Activated CD4-positive, alpha-beta memory T cell treated with anti-CD3 and anti-CD28 coated beads, Interleukin-2, amount 10 ng/mL, durations not matched to agents 7 days and 5 days (primary cell): Measurements from ENCODE around the gene MR1. TPM values are rescaled to one million over a fixed set of nuclear protein-coding genes. Genes with fewer than 3 reads are reported as not detected.

ENCODE experiments used
- CTCF ChIA-PET: fragments of 350-600 bp; sonication (Branson Sonifier 250); formaldehyde crosslinking; loops from one replicate; lab custom pipeline; 2021; ENCODE audit warnings: antibody characterized with exemption, inconsistent platforms; lab: Charles Lee
- POLR2A ChIA-PET: fragments of 350-600 bp; sonication (Branson Sonifier 250); formaldehyde crosslinking; loops from one replicate; lab custom pipeline; 2021; ENCODE audit warnings: antibody characterized with exemption; lab: Charles Lee
- DNase-seq: peaks from one replicate; pipeline ENCODE4 v3.0.0-alpha.2; 2020
- H3K27ac Mint-ChIP-seq: one replicate; pipeline ENCODE4 v1.8.0; 2021; ENCODE audit warnings: mild to moderate bottlenecking, mixed read lengths
- H3K27me3 Mint-ChIP-seq: one replicate; pipeline ENCODE4 v1.8.0; 2021; ENCODE audit warnings: mixed read lengths
- H3K36me3 Mint-ChIP-seq: one replicate; pipeline ENCODE4 v1.8.0; 2021; ENCODE audit warnings: low read depth, mixed read lengths
- H3K4me1 Mint-ChIP-seq: one replicate; pipeline ENCODE4 v1.8.0; 2021; ENCODE audit warnings: mixed read lengths
- H3K4me3 Mint-ChIP-seq: one replicate; pipeline ENCODE4 v1.8.0; 2021; ENCODE audit warnings: mild to moderate bottlenecking, mixed read lengths
- H3K9me3 Mint-ChIP-seq: one replicate; pipeline ENCODE4 v1.8.0; 2021; ENCODE audit warnings: mixed read lengths
- total RNA-seq, 2 experiments: library from RNA; stranded (reverse); gene quantifications; one replicate each; pipeline ENCODE4 v1.2.3, GENCODE V29; 2021

MR1 gene
- total RNA-seq, 2 experiments from 2014 or later, result 36.4 to 36.5 TPM

- POLR2A ChIA-PET, result interaction anchor here (0.7 to 10.2 kb wide), 26 partner anchors 7 to 586 kb away, joined by 3 to 374 read pairs (median 5); partner anchors contain the start of genes ACBD6 and MR1
- peak within 1 kb of the TSS; percentile 99 for H3K4me3 Mint-ChIP-seq
- H3K9me3 Mint-ChIP-seq, result no peaks in the 10 kb centered on the region
- H3K4me1 Mint-ChIP-seq, result peaks cover 55% of the 10 kb centered on the region
- peak within 1 kb of the TSS; percentile 98 for H3K27ac Mint-ChIP-seq
- peaks cover 40% of the 10 kb centered on the region for H3K36me3 Mint-ChIP-seq
- peak; percentile 98 for DNase-seq
- H3K27me3 Mint-ChIP-seq, result peaks cover 3% of the 10 kb centered on the region
- CTCF ChIA-PET, result interaction anchor here (0.6 to 6.0 kb wide), 6 partner anchors 13 to 79 kb away, joined by 3 to 97 read pairs (median 6); no protein-coding TSS in a partner anchor
These were observed 54.6 kb downstream of the MR1 start, which contains the start of gene IER5 for GRCh38 chr1:181088079-181089016. Gene IER5 (plus strand): TSS chr1:181088700. CDS start chr1:181088903, 203 bp downstream.

GRCh38 chr1:181089017-181089675 lies 55.4 kb downstream of the MR1 start:
- Mint-ChIP-seq H3K27me3 (peaks cover 3% of the 10 kb centered on the region), H3K9me3 (no peaks in the 10 kb centered on the region), H3K27ac (peak overlapping the region; percentile 98), H3K4me3 (peak overlapping the region; percentile 99), H3K4me1 (peaks cover 55% of the 10 kb centered on the region), H3K36me3 (peaks cover 41% of the 10 kb centered on the region)
- DNase-seq, result peak; percentile 52
- ChIA-PET POLR2A (interaction anchor here (0.7 to 10.2 kb wide), 27 partner anchors 8 to 587 kb away, joined by 3 to 374 read pairs (median 5); partner anchors contain the start of genes ACBD6 and MR1), CTCF (interaction anchor here (0.6 to 6.0 kb wide), 6 partner anchors 12 to 79 kb away, joined by 3 to 97 read pairs (median 6); no protein-coding TSS in a partner anchor)

- Mint-ChIP-seq H3K27ac (peak overlapping the region; percentile 98), H3K4me3 (peak overlapping the region; percentile 99), H3K27me3 (peaks cover 3% of the 10 kb centered on the region), H3K36me3 (peaks cover 47% of the 10 kb centered on the region), H3K4me1 (peaks cover 52% of the 10 kb centered on the region), H3K9me3 (no peaks in the 10 kb centered on the region)
- peak; percentile 76 for DNase-seq
- ChIA-PET CTCF (interaction anchor here (1.1 to 6.0 kb wide), 13 partner anchors 9 to 80 kb away, joined by 3 to 97 read pairs (median 4); no protein-coding TSS in a partner anchor), POLR2A (interaction anchor here (0.8 to 10.2 kb wide), 29 partner anchors 9 to 588 kb away, joined by 3 to 374 read pairs (median 6); partner anchors contain the start of genes ACBD6, MR1, STX6 and XPR1)
These were observed 56.1 kb downstream of the MR1 start for GRCh38 chr1:181089676-181090544.

GRCh38 chr1:181090641-181091126 lies 56.9 kb downstream of the MR1 start:
- Mint-ChIP-seq H3K27ac (peak overlapping the region; percentile 98), H3K4me1 (peaks cover 55% of the 10 kb centered on the region), H3K27me3 (no peaks in the 10 kb centered on the region), H3K36me3 (peaks cover 54% of the 10 kb centered on the region), H3K4me3 (peak overlapping the region; percentile 99), H3K9me3 (no peaks in the 10 kb centered on the region)
- ChIA-PET POLR2A (interaction anchor here (0.8 to 10.2 kb wide), 18 partner anchors 10 to 589 kb away, joined by 3 to 374 read pairs (median 9); partner anchors contain the start of genes ACBD6, MR1, STX6 and XPR1), CTCF (interaction anchor here (1.1 to 6.0 kb wide), 13 partner anchors 9 to 79 kb away, joined by 3 to 97 read pairs (median 4); no protein-coding TSS in a partner anchor)
- DNase-seq, result peak; percentile 66

GRCh38 chr1:181091309-181092040 lies 57.7 kb downstream of the MR1 start:
- Mint-ChIP-seq H3K27me3 (no peaks in the 10 kb centered on the region), H3K9me3 (no peaks in the 10 kb centered on the region), H3K27ac (peak overlapping the region; percentile 98), H3K36me3 (peaks cover 59% of the 10 kb centered on the region), H3K4me1 (peaks cover 60% of the 10 kb centered on the region), H3K4me3 (peak overlapping the region; percentile 99)
- ChIA-PET CTCF (interaction anchor here (0.6 to 6.0 kb wide), 12 partner anchors 8 to 455 kb away, joined by 3 to 97 read pairs (median 5); no protein-coding TSS in a partner anchor), POLR2A (interaction anchor here (0.8 to 10.2 kb wide), 16 partner anchors 11 to 589 kb away, joined by 3 to 374 read pairs (median 12); partner anchors contain the start of genes ACBD6, MR1 and STX6)
- DNase-seq, result no peak

GRCh38 chr1:181092056-181092455 lies 58.3 kb downstream of the MR1 start:
- ChIA-PET POLR2A (interaction anchor here (0.8 to 10.2 kb wide), 7 partner anchors 10 to 70 kb away, joined by 3 to 374 read pairs (median 7); partner anchors contain the start of gene STX6), CTCF (interaction anchor here (0.6 to 6.0 kb wide), 7 partner anchors 7 to 455 kb away, joined by 4 to 97 read pairs (median 6); no protein-coding TSS in a partner anchor)
- DNase-seq, result no peak
- Mint-ChIP-seq H3K4me1 (peaks cover 61% of the 10 kb centered on the region), H3K36me3 (peaks cover 59% of the 10 kb centered on the region), H3K4me3 (peak overlapping the region; percentile 57), H3K27ac (no peak overlapping the region), H3K9me3 (no peaks in the 10 kb centered on the region), H3K27me3 (no peaks in the 10 kb centered on the region)

- Mint-ChIP-seq H3K27me3 (no peaks in the 10 kb centered on the region), H3K27ac (no peak overlapping the region), H3K4me1 (peaks cover 61% of the 10 kb centered on the region), H3K4me3 (peak overlapping the region; percentile 27), H3K9me3 (no peaks in the 10 kb centered on the region), H3K36me3 (peaks cover 59% of the 10 kb centered on the region)
- POLR2A ChIA-PET, result interaction anchor here (1.1 to 10.2 kb wide), 4 partner anchors 9 to 68 kb away, joined by 3 to 374 read pairs (median 162); no protein-coding TSS in a partner anchor
- no peak for DNase-seq
- CTCF ChIA-PET, result interaction anchor here (1.0 to 6.0 kb wide), 5 partner anchors 12 to 55 kb away, joined by 4 to 97 read pairs (median 6); no protein-coding TSS in a partner anchor
These were observed 59.2 kb downstream of the MR1 start for GRCh38 chr1:181092883-181093458.

GRCh38 chr1:181094416-181095212 lies 60.8 kb downstream of the MR1 start:
- DNase-seq, result no peak
- H3K27ac Mint-ChIP-seq, result no peak overlapping the region
- POLR2A ChIA-PET, result interaction anchor here (0.7 to 4.8 kb wide), 4 partner anchors 10 to 61 kb away, joined by 3 to 33 read pairs (median 10); no protein-coding TSS in a partner anchor
- H3K27me3 Mint-ChIP-seq, result no peaks in the 10 kb centered on the region
- CTCF ChIA-PET, result no interaction called here
- peaks cover 74% of the 10 kb centered on the region for H3K4me1 Mint-ChIP-seq
- no peaks in the 10 kb centered on the region for H3K9me3 Mint-ChIP-seq
- no peak overlapping the region for H3K4me3 Mint-ChIP-seq
- peaks cover 55% of the 10 kb centered on the region for H3K36me3 Mint-ChIP-seq

GRCh38 chr1:181095260-181095659 lies 61.5 kb downstream of the MR1 start:
- POLR2A ChIA-PET, result interaction anchor here (3.9 to 4.8 kb wide), 2 partner anchors 10 to 47 kb away, joined by 18 to 33 read pairs; no protein-coding TSS in a partner anchor
- Mint-ChIP-seq H3K27ac (no peak overlapping the region), H3K27me3 (no peaks in the 10 kb centered on the region), H3K4me1 (peaks cover 80% of the 10 kb centered on the region), H3K4me3 (no peak overlapping the region), H3K9me3 (no peaks in the 10 kb centered on the region), H3K36me3 (peaks cover 48% of the 10 kb centered on the region)
- no peak for DNase-seq
- CTCF ChIA-PET, result no interaction called here
